ENCODE data around the gene GPC5.

DNA sequence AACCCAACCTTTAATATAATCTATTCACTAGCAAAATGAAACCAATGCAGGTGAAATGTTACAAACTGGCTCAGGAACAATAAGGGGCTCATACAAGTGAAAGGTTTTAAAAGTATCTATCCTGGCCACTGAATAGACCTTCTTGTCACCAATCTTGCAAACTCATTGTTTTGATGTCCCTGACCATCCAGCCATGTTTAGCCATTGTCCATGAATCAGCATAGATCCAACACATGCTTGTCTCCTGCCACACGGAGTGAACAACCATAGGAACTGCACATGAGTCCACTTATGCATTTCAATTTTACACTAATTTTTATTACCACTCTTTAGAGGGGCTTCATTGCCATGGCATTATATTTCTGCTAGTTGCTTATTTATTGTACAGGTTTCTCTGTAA, 331.4 kb downstream of the GPC5 start:
- TF ChIP-seq, protein P1, sequence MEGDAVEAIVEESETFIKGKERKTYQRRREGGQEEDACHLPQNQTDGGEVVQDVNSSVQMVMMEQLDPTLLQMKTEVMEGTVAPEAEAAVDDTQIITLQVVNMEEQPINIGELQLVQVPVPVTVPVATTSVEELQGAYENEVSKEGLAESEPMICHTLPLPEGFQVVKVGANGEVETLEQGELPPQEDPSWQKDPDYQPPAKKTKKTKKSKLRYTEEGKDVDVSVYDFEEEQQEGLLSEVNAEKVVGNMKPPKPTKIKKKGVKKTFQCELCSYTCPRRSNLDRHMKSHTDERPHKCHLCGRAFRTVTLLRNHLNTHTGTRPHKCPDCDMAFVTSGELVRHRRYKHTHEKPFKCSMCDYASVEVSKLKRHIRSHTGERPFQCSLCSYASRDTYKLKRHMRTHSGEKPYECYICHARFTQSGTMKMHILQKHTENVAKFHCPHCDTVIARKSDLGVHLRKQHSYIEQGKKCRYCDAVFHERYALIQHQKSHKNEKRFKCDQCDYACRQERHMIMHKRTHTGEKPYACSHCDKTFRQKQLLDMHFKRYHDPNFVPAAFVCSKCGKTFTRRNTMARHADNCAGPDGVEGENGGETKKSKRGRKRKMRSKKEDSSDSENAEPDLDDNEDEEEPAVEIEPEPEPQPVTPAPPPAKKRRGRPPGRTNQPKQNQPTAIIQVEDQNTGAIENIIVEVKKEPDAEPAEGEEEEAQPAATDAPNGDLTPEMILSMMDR (IDR thresholded peaks at IDR 0.05; ENCODE audit: extremely low read depth in 1 of 2, insufficient read depth in 1 of 2, low read depth in 1 of 2, low read length in 2 of 2), result no peak
- TF ChIP-seq EZH2 (IDR thresholded peaks at IDR 0.05; ENCODE audit: borderline replicate concordance, low read depth, low read length, severe bottlenecking) (no peak), POLR2A (IDR thresholded peaks at IDR 0.05; ENCODE audit: low read depth, low read length) (no peak), POLR2AphosphoS5 (IDR thresholded peaks at IDR 0.05; ENCODE audit: insufficient read depth, low read depth, low read length) (no peak), FOS (IDR thresholded peaks at IDR 0.05; ENCODE audit: borderline replicate concordance, insufficient read depth, low read length) (no peak), MYC (IDR thresholded peaks at IDR 0.05; ENCODE audit: low read depth, low read length) (no peak), JUN (IDR thresholded peaks at IDR 0.05; ENCODE audit: borderline replicate concordance, insufficient read depth, insufficient read length, low read depth) (no peak)
- TF ChIP-seq, protein P2, sequence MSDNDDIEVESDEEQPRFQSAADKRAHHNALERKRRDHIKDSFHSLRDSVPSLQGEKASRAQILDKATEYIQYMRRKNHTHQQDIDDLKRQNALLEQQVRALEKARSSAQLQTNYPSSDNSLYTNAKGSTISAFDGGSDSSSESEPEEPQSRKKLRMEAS (IDR thresholded peaks at IDR 0.05; ENCODE audit: insufficient read depth, insufficient read length), result no peak

Data from endothelial cell of umbilical vein (primary cell).